Skeletal muscle cell (primary cell): Measurements from ENCODE around the gene RIPK4.
A peak's percentile ranks its signal among the peaks of the same experiment; 100 is the strongest.

Source experiments
- DNase-seq: peaks from one replicate; pipeline ENCODE4 v3.0.0-alpha.2; 2010; ENCODE audit warnings: low read depth
- H3K4me3 ChIP-seq: 2 replicates; pipeline ENCODE4 v1.5.1; 2011; ENCODE audit warnings: low read depth, mild to moderate bottlenecking, control low read depth, low read length, moderate library complexity

RIPK4 gene

DNA sequence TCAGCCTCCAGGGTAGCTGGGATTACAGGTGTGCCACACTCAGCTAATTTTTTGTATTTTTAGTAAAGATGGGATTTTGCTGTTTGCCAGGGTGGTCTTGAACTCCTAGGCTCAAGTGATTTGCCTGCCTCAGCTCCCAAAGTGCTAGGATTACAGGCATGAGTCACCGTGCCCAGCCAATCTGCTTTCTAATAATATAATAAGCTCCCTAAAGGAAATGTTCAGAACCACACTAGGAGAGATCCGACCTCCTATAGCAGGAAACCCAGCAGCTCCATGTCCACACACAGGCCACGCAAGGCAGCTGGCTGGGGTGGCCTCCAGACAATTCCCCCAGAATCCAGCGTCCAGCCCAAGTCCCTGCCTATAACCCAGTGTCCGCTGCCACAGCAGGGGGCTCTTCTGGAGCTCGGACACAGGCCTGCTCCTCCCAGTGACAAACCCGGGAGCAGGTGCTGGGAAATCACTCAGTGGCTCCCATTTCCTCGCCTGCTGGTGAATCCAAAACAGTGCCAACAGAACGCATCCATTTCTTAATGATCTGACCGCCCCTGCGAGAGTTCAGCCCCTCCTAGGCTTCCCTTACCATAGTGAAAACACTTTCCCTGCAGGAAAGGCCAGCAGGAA, 7.5 kb downstream of the RIPK4 start:
- no peak overlapping the region for H3K4me3 ChIP-seq

DNA sequence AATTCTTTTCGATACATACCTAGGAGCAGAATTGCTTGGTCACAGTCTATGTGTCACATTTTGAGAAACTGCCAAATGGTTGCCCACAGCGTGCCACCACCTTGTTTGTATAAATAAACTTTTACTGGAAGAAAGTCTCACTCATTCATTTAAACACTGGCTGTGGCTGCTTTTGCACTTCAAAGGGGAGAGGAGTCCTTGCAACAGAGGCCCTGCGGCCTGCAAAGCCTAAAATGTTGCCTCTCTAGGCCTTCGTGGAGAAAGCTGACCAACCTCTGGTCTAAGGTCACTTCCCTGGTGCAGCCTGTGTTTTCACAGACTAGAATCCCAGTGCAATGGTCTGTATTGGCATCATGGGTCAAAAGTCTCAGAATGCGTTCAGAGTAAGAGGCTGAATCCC, 8.3 kb downstream of the RIPK4 start:
- H3K4me3 ChIP-seq, result no peak overlapping the region
- no peak for DNase-seq

More for the DNA sequence above, 7.5 kb downstream of the RIPK4 start:
- DNase-seq, result no peak

DNA sequence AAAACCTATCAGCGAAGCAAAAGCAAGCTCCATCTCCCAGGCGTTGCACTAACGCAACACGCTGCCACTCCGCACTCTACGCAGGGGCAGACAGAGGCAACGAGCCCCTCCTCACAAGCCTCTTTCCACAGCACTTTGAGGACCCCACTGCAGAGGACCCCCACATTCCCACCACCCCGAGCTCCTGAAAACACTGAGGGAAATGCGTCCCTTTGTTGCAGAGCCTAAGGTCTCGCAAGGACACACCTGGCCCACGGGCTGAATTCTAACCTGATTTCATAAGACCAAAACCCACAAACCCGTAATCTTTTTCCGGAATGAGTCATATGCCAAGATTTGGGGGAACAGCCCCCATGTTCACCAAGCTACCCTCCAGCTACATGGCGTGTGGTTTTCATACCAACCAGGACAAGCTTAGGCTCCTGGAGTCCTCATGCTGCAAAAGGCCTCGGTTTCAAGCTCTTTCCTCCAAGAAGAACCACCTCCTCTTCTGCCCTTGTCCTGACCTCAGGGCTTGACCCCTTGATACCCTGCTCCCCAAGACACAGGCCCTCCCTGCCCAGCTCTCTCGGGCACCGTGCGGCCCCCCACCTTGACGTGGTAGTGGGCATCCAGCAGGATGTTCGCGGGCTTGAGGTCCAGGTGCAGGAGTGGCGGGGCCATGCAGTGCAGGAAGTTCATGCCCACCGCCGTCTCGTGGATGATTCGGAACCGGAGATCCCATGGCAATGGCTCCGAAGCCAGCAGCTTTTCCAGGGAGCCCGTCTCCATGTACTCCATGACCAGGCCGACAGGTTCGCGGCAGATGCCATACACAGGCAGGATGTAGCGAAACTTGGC, 10.7 kb downstream of the RIPK4 start:
- H3K4me3 ChIP-seq, result no peak overlapping the region
- DNase-seq, result no peak

DNA sequence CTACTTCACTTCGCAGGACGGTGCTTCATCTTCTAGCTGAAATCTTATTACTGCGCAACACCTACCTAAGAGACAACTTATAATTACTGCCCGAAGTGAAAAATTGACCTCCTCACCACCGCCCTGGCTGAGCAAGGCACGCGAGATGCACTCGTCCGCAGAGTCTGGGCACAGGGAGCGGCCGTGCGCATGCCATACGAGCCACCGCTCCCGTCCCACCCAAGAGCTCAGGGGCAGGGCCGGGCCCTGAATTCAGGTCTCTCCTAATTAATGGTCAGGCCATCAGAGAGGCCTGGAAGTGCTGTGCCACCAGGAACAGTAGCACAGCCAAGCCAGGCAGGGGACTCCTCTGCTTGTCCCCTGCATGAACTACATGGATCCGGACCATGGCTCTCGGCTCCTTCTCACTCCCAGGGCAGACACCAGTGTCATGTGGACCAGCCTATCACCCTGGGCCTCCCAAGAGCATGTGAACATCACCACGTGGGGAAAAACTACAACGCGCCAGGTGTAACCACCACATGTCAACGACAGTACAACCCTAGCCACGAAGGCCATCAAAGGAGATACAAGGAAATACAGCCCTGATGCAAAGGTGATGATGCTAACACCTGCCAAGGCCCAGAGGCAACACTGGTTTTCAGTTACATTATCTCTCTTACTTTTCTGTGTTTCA, 11.5 kb downstream of the RIPK4 start:
- DNase-seq, result no peak
- H3K4me3 ChIP-seq, result no peak overlapping the region

- no peak for DNase-seq
- H3K4me3 ChIP-seq, result no peak overlapping the region
These were observed 12.4 kb downstream of the RIPK4 start for GRCh38 chr21:41754479-41754891.

GRCh38 chr21:41753006-41753898, 13.6 kb downstream of the RIPK4 start:
- DNase-seq, result no peak
- no peak overlapping the region for H3K4me3 ChIP-seq

DNA sequence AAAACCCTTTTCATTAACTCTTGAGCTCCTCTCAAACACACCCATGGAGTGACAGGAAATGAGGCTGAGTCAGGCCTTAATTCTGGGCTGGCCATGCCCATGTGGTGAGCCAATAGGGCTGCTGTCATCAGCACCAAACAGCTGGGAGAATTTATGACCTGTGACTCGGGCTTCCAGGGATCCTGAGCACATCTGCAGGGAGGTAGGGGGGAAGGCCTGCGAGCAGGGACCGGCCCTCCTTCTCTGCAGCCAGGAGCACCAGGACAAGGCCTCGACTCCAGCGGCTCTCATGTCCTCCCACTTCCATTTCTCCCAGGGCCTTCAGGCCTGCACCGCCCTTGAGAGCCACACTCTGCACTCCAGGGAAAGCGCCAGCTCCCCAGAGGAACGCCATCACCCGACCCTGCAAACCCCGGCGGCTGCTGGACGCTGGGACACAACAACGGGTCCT, 14.6 kb downstream of the RIPK4 start:
- no peak overlapping the region for H3K4me3 ChIP-seq
- peak; percentile 65 for DNase-seq

GRCh38 chr21:41751611-41752011, 15.2 kb downstream of the RIPK4 start:
- H3K4me3 ChIP-seq, result no peak overlapping the region
- DNase-seq, result no peak

DNA sequence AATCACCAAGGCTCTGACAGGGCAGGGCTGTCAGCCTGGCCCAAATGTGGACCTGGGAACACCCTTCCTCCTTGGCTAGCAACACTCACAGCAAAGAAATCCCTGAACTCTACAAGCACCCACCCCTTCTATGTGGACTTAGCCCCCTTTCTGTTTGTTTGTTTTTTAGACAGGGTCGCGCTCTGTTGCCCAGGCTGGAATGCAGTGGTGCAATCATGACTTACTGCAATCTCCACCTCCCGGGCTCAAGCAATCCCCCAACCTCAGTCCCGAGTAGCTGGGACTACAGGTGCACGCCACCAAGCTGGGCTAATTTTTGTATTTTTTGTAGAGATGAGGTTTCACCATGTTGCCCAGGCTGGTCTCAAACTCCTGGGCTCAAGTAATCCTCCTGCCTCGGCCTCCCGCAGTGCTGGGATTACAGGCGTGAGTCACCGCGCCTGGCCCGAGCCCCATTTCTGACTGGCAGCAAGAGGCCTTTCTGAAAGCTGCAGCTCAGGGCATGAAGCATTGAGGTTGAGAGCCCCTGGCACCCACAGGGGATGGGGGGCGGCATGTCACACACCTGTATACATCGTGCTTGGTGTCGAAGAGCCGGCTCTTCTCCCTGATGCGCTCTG, 16.2 kb downstream of the RIPK4 start:
- no peak overlapping the region for H3K4me3 ChIP-seq
- DNase-seq, result no peak

DNA sequence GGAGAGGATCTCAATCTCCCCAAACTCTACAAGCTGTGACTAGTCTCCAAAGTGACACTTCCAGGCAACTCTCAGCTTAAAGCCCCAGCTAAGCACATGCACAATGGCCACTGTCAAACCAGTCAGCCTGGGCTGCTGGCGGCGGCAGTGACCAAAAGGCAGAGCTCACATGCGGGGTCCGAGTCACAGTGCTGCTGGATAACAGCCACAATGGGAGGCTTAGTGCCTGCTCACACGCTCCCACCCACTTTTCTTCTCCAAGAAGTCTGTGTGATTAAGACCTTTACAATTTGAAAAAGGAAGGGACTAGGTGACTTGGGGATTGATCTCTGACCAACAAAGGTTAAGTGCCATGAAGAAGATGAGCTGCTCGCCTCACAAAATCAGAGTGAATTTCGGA, 16.8 kb downstream of the RIPK4 start:
- DNase-seq, result no peak
- H3K4me3 ChIP-seq, result no peak overlapping the region

DNA sequence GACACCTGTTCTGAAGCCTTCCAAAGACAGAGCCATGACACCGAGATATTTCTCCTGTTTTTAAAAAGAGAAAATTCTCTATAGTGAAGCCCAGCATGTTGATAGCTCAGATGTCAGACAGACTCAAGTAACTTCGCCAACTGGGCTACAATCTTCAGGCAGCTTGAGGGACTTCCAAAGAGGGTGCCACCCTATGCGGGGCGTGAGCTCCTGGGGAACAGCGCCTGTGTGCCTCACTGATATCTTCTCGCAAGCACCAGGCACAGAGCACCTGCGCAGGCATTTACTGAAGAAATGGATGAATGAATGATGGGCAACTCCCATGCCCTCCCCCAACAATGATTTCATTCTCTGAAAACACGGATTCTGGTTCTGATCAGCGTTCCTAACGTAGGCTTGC, 17.6 kb downstream of the RIPK4 start:
- H3K4me3 ChIP-seq, result no peak overlapping the region
- no peak for DNase-seq

GRCh38 chr21:41747943-41748738, 18.7 kb downstream of the RIPK4 start:
- DNase-seq, result no peak
- no peak overlapping the region for H3K4me3 ChIP-seq

GRCh38 chr21:41746744-41747006, 20.2 kb downstream of the RIPK4 start:
- no peak overlapping the region for H3K4me3 ChIP-seq
- DNase-seq, result no peak

- no peak overlapping the region for H3K4me3 ChIP-seq
- no peak for DNase-seq
These were observed 20.7 kb downstream of the RIPK4 start for GRCh38 chr21:41745971-41746743.

DNA sequence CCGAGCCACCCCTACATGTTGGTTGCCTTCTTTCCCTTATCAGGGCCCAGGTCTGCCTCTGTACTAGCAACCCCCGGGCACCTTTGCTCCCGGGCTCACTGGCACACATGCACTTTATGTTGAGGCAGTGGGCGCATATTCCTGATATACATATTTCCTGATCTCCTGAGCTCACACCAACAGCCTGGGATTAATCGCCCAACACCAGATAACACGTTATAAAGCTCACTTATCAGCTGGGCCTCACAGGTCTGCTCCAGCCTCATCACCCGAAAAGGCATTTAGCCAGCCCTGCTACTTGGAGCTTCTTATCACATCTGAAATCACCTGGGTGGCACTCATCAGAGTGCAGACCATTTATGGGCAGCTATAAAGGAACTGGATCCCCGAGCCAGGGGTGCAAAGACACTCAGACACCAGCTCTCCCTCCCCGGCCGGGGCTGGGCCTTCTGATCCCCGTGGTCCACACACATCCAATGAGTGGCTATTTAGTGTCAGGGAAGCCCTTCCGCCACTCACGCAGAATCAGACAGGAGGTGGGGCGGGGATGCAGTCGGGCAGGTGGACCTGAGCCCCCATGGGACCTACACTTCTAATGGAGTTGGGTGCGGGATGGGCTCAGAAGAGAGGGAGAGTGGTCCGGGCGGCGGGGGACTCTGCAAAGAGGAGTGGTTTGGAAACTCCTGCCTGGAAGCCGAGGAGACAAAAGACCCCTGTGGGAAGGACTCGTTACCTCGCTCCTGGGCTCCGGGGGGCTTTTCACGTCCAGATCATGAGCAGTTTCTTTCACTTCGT, 21.6 kb downstream of the RIPK4 start:
- no peak for DNase-seq
- H3K4me3 ChIP-seq, result no peak overlapping the region

GRCh38 chr21:41744028-41744930, 22.6 kb downstream of the RIPK4 start:
- no peak for DNase-seq
- H3K4me3 ChIP-seq, result no peak overlapping the region
